PC-3 (cell line): ENCODE results near the gene SIAH2.

Experiments
- CTCF ChIP-seq: fragments of 300-600 bp; sonication (generic); conservative IDR thresholded peaks from 2 replicates; pipeline ENCODE4 v1.5.1; 2017; ENCODE audit warnings: antibody characterized with exemption, low read depth, mild to moderate bottlenecking, low read length
- EZH2 ChIP-seq: fragments of 300-600 bp; sonication (generic); IDR thresholded peaks from one replicate; pipeline ENCODE4 v1.6.1; 2017; ENCODE audit warnings: antibody characterized with exemption, mild to moderate bottlenecking, low read length; ENCODE audit not compliant: unreplicated experiment
- EZH2phosphoT487 ChIP-seq: fragments of 300-600 bp; sonication (generic); IDR thresholded peaks from 2 replicates; pipeline ENCODE4 v1.6.1; 2018; ENCODE audit warnings: mild to moderate bottlenecking, antibody characterized with exemption, low read length, borderline replicate concordance

- TF ChIP-seq EZH2 (no peak), CTCF (no peak), EZH2phosphoT487 (no peak)
These were observed 23.8 kb upstream of the SIAH2 start for GRCh38 chr3:150786791-150787190.
